ENCODE data around the gene SEPHS2. TPM values are rescaled to one million over a fixed set of nuclear protein-coding genes. Genes with fewer than 3 reads are reported as not detected.
"Not testable (repeated sequence)": the region's sequence is repeated elsewhere in the genome, so short reads cannot be mapped to it uniquely, and the experiment has no call there.

SEPHS2 gene
- total RNA-seq, 2 experiments from 2014 or later = 51.8 to 54.0 TPM

GRCh38 chr16:30484887-30485286 is 39.2 kb upstream of the SEPHS2 start:
- no peak for TF ChIP-seq CTCF (IDR thresholded peaks at IDR 0.05)
- Mint-ChIP-seq H3K4me3 (no peak overlapping the region), H3K9me3 (no peaks in the 10 kb centered on the region), H3K4me1 (ENCODE audit: low read depth) (peaks cover 49% of the 10 kb centered on the region), H3K27me3 (no peaks in the 10 kb centered on the region), H3K27ac (peak overlapping the region; percentile 49), H3K36me3 (ENCODE audit: low read depth) (peaks cover 77% of the 10 kb centered on the region)
- intact Hi-C loops (cut with micrococcal nuclease) = loop anchor here (5.0 kb wide), 1 partner anchor 38 kb away; the partner anchor contains the start of gene SEPHS2
- no peak for DNase-seq
- ATAC-seq = no peak
- CTCF ChIA-PET = interaction anchor here (1.6 kb wide), 1 partner anchor 11 kb away, joined by 5 read pairs; no protein-coding TSS in a partner anchor
- POLR2A ChIA-PET = interaction anchor here (1.0 to 1.3 kb wide), 3 partner anchors 10 to 11 kb away, joined by 4 to 6 read pairs (median 5); no protein-coding TSS in a partner anchor

GRCh38 chr16:30482366-30482765 is 36.7 kb upstream of the SEPHS2 start:
- DNase-seq (peak; percentile 35), ATAC-seq (peak; percentile 76)
- ChIA-PET POLR2A (interaction anchor here (1.2 to 5.3 kb wide), 5 partner anchors 9 to 24 kb away, joined by 3 to 29 read pairs (median 4); no protein-coding TSS in a partner anchor), CTCF (interaction anchor here (0.9 to 1.4 kb wide), 3 partner anchors 52 to 116 kb away, joined by 3 to 4 read pairs (median 3); partner anchors contain the start of gene DCTPP1)
- Mint-ChIP-seq H3K4me1 (ENCODE audit: low read depth) (peaks cover 48% of the 10 kb centered on the region), H3K4me3 (no peak overlapping the region), H3K27ac (peak overlapping the region; percentile 75), H3K36me3 (ENCODE audit: low read depth) (peaks cover 78% of the 10 kb centered on the region), H3K27me3 (no peaks in the 10 kb centered on the region), H3K9me3 (no peaks in the 10 kb centered on the region)
- peak; percentile 32 for TF ChIP-seq CTCF (IDR thresholded peaks at IDR 0.05)
- intact Hi-C loops (cut with micrococcal nuclease) = no loop called here

- peaks cover 52% of the 10 kb centered on the region for H3K4me1 Mint-ChIP-seq (ENCODE audit: low read depth)
- DNase-seq (no peak), ATAC-seq (no peak)
- CTCF ChIA-PET = interaction anchor here (1.5 to 2.6 kb wide), 3 partner anchors 15 to 51 kb away, joined by 5 to 17 read pairs (median 11); partner anchors contain the start of gene DCTPP1
- H3K27ac Mint-ChIP-seq = peak overlapping the region; percentile 59
- POLR2A ChIA-PET = interaction anchor here (0.6 to 5.3 kb wide), 8 partner anchors 8 to 132 kb away, joined by 3 to 29 read pairs (median 6); no protein-coding TSS in a partner anchor
- intact Hi-C loops (cut with micrococcal nuclease) = no loop called here
- H3K27me3 Mint-ChIP-seq = no peaks in the 10 kb centered on the region
- H3K4me3 Mint-ChIP-seq = no peak overlapping the region
- H3K36me3 Mint-ChIP-seq (ENCODE audit: low read depth) = peaks cover 83% of the 10 kb centered on the region
- TF ChIP-seq CTCF (IDR thresholded peaks at IDR 0.05) = no peak
- H3K9me3 Mint-ChIP-seq = no peaks in the 10 kb centered on the region
Observed at GRCh38 chr16:30481381-30481780, 35.7 kb upstream of the SEPHS2 start.

GRCh38 chr16:30478766-30479478 is 33.2 kb upstream of the SEPHS2 start:
- peaks cover 61% of the 10 kb centered on the region for H3K4me1 Mint-ChIP-seq (ENCODE audit: low read depth)

GRCh38 chr16:30477773-30478172 is 32.1 kb upstream of the SEPHS2 start:
- Mint-ChIP-seq H3K27ac (peak overlapping the region; percentile 82), H3K4me1 (ENCODE audit: low read depth) (peaks cover 54% of the 10 kb centered on the region), H3K36me3 (ENCODE audit: low read depth) (peaks cover 86% of the 10 kb centered on the region)
- H3K9me3 Mint-ChIP-seq; H3K4me3 Mint-ChIP-seq; intact Hi-C loops (cut with micrococcal nuclease); DNase-seq; H3K27me3 Mint-ChIP-seq; ATAC-seq: not testable (repeated sequence)
- POLR2A ChIA-PET = interaction anchor here (1.3 to 11.5 kb wide), 3 partner anchors 10 to 22 kb away, joined by 3 to 280 read pairs (median 5); no protein-coding TSS in a partner anchor
- CTCF ChIA-PET = interaction anchor here (1.4 to 3.1 kb wide), 2 partner anchors 28 to 47 kb away, joined by 7 to 19 read pairs; partner anchors contain the start of gene DCTPP1

More at GRCh38 chr16:30478766-30479478, 33.2 kb upstream of the SEPHS2 start:
- TF ChIP-seq CTCF (IDR thresholded peaks at IDR 0.05) = no peak
- Mint-ChIP-seq H3K4me3 (no peak overlapping the region), H3K9me3 (no peaks in the 10 kb centered on the region), H3K27me3 (no peaks in the 10 kb centered on the region), H3K36me3 (ENCODE audit: low read depth) (peaks cover 85% of the 10 kb centered on the region), H3K27ac (peak overlapping the region; percentile 78)
- POLR2A ChIA-PET = interaction anchor here (0.8 to 5.3 kb wide), 7 partner anchors 9 to 46 kb away, joined by 3 to 29 read pairs (median 4); no protein-coding TSS in a partner anchor
- DNase-seq = no peak
- intact Hi-C loops (cut with micrococcal nuclease) = no loop called here
- CTCF ChIA-PET = interaction anchor here (2.6 kb wide), 1 partner anchor 30 kb away, joined by 17 read pairs; no protein-coding TSS in a partner anchor
- ATAC-seq = no peak

Data from activated CD8-positive, alpha-beta T cell treated with anti-CD3 and anti-CD28 coated beads for 36 hours (primary cell).